ENCODE measurements around the gene TAL1.

DNA sequence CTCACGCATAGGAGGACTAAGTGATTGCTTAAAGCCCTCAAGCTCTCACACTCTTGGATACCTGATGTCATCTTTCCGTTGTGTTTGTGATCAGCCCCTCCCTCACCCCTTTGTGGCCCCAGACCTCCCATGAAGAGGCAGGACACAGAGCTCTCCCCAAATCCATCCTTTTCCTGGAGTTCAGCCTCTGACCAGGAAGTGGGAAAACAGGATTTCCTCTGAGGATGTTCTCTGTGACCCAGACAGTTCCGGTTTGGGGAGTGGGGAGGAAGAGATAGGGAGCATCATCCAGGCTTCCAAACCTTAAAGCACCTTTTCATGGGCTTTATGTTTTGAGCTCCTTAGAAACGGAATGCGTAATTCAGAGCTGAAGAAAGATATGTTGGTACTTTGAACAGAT, 11.9 kb upstream of the TAL1 start:
- TF ChIP-seq, protein P1, sequence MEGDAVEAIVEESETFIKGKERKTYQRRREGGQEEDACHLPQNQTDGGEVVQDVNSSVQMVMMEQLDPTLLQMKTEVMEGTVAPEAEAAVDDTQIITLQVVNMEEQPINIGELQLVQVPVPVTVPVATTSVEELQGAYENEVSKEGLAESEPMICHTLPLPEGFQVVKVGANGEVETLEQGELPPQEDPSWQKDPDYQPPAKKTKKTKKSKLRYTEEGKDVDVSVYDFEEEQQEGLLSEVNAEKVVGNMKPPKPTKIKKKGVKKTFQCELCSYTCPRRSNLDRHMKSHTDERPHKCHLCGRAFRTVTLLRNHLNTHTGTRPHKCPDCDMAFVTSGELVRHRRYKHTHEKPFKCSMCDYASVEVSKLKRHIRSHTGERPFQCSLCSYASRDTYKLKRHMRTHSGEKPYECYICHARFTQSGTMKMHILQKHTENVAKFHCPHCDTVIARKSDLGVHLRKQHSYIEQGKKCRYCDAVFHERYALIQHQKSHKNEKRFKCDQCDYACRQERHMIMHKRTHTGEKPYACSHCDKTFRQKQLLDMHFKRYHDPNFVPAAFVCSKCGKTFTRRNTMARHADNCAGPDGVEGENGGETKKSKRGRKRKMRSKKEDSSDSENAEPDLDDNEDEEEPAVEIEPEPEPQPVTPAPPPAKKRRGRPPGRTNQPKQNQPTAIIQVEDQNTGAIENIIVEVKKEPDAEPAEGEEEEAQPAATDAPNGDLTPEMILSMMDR (IDR thresholded peaks at IDR 0.05): no peak
- no peak for TF ChIP-seq POLR2A (IDR thresholded peaks at IDR 0.05)
